Stimulated activated CD8-positive, alpha-beta memory T cell treated with anti-CD3 and anti-CD28 coated beads, Interleukin-7, amount 100 ng/mL, for 4 hours (primary cell): Measurements from ENCODE around the gene ZNF211.

Experiments
- DNase-seq, 2 donors: peaks; one replicate each; pipeline ENCODE4 v3.0.0-alpha.2; 2020; ENCODE audit warnings: low read depth in 2 of 2

ZNF211 gene

GRCh38 chr19:57655443-57655842 lies 22.5 kb downstream of the ZNF211 start:
- DNase-seq = no peak

- no peak for DNase-seq
Measured at GRCh38 chr19:57656346-57656745, 23.4 kb downstream of the ZNF211 start.

GRCh38 chr19:57664269-57665127 lies 31.5 kb downstream of the ZNF211 start:
- DNase-seq = no peak

- no peak for DNase-seq
Measured at GRCh38 chr19:57665261-57665806, 32.4 kb downstream of the ZNF211 start.

GRCh38 chr19:57667228-57667627 lies 34.3 kb downstream of the ZNF211 start:
- no peak for DNase-seq

GRCh38 chr19:57668635-57669034 lies 35.7 kb downstream of the ZNF211 start, which contains the start of gene ZSCAN4:
Gene ZSCAN4 (plus strand): TSS chr19:57668935. CDS start chr19:57676146, 7,211 bp downstream.
- DNase-seq = no peak

- no peak for DNase-seq
Measured at GRCh38 chr19:57671124-57671895, 38.3 kb downstream of the ZNF211 start.

- no peak for DNase-seq
Measured at GRCh38 chr19:57672466-57672865, 39.5 kb downstream of the ZNF211 start.

- DNase-seq = no peak
Measured at GRCh38 chr19:57675881-57676280, 42.9 kb downstream of the ZNF211 start.

GRCh38 chr19:57682226-57682766 lies 49.3 kb downstream of the ZNF211 start:
- DNase-seq = no peak

- DNase-seq = no peak
Measured at GRCh38 chr19:57686727-57687126, 53.8 kb downstream of the ZNF211 start.

- DNase-seq = no peak
Measured at GRCh38 chr19:57687363-57688010, 54.5 kb downstream of the ZNF211 start.

GRCh38 chr19:57688011-57688763 lies 55.2 kb downstream of the ZNF211 start:
- DNase-seq = no peak

GRCh38 chr19:57689750-57690149 lies 56.8 kb downstream of the ZNF211 start:
- no peak for DNase-seq
